ENCODE measurements around the gene NOL8. TPM values are rescaled to one million over a fixed set of nuclear protein-coding genes. Genes with fewer than 3 reads are reported as not detected.

Gene NOL8
- total RNA-seq, 2 donors from 2014 or later: 51.1 to 68.7 TPM

- peak overlapping the region; percentile 50 to 76 for H3K27ac Mint-ChIP-seq
- H3K4me3 Mint-ChIP-seq: peak overlapping the region; percentile 49
- no peaks in the 10 kb centered on the region for H3K27me3 Mint-ChIP-seq
- DNase-seq (ENCODE audit: low spot score): no peak
- no peaks in the 10 kb centered on the region for H3K9me3 Mint-ChIP-seq
- peaks cover 14% of the 10 kb centered on the region for H3K36me3 Mint-ChIP-seq
- peaks cover 27 to 33% of the 10 kb centered on the region in 2 donors for H3K4me1 Mint-ChIP-seq (ENCODE audit: low read depth in 2 of 2)
- ATAC-seq: no peak
Measured at GRCh38 chr9:92297611-92298010, 27.5 kb downstream of the NOL8 start.

GRCh38 chr9:92295827-92296258 is 29.3 kb downstream of the NOL8 start:
- DNase-seq (ENCODE audit: low spot score) (no peak), ATAC-seq (no peak)
- Mint-ChIP-seq H3K27ac (peak overlapping the region; percentile 99 to 100), H3K36me3 (peaks cover 14% of the 10 kb centered on the region), H3K4me3 (no peak overlapping the region), H3K4me1 (ENCODE audit: low read depth in 2 of 2) (peaks cover 42 to 49% of the 10 kb centered on the region in 2 donors), H3K27me3 (no peaks in the 10 kb centered on the region), H3K9me3 (no peaks in the 10 kb centered on the region)

GRCh38 chr9:92295240-92295790 is 29.8 kb downstream of the NOL8 start:
- Mint-ChIP-seq H3K4me3 (peak overlapping the region; percentile 7), H3K36me3 (peaks cover 14% of the 10 kb centered on the region), H3K9me3 (no peaks in the 10 kb centered on the region), H3K27me3 (no peaks in the 10 kb centered on the region), H3K4me1 (ENCODE audit: low read depth in 2 of 2) (peaks cover 43 to 51% of the 10 kb centered on the region in 2 donors), H3K27ac (peak overlapping the region; percentile 99 to 100)
- ATAC-seq: no peak
- DNase-seq (ENCODE audit: low spot score): no peak

GRCh38 chr9:92294297-92294676 is 30.9 kb downstream of the NOL8 start:
- peaks cover 19% of the 10 kb centered on the region for H3K36me3 Mint-ChIP-seq
- peaks cover 49 to 58% of the 10 kb centered on the region in 2 donors for H3K4me1 Mint-ChIP-seq (ENCODE audit: low read depth in 2 of 2)
- peak overlapping the region; percentile 90 for H3K4me3 Mint-ChIP-seq
- H3K27me3 Mint-ChIP-seq: no peaks in the 10 kb centered on the region
- no peak for ATAC-seq
- no peaks in the 10 kb centered on the region for H3K9me3 Mint-ChIP-seq
- DNase-seq (ENCODE audit: low spot score): no peak
- H3K27ac Mint-ChIP-seq: peak overlapping the region; percentile 99 to 100

GRCh38 chr9:92293452-92294296 is 31.5 kb downstream of the NOL8 start, which contains the start of gene IARS1:
IARS1 (minus strand) TSS chr9:92293697; CDS start chr9:92289419, 4,278 bp downstream.
- peak within 1 kb of the TSS; percentile 99 to 100 for H3K27ac Mint-ChIP-seq
- H3K27me3 Mint-ChIP-seq: no peaks in the 10 kb centered on the region
- no peaks in the 10 kb centered on the region for H3K9me3 Mint-ChIP-seq
- H3K4me1 Mint-ChIP-seq (ENCODE audit: low read depth in 2 of 2): peaks cover 49 to 54% of the 10 kb centered on the region in 2 donors
- DNase-seq (ENCODE audit: low spot score) (peak; percentile 98), ATAC-seq (peak; percentile 99 to 100)
- peak within 1 kb of the TSS; percentile 90 for H3K4me3 Mint-ChIP-seq
- peaks cover 15% of the 10 kb centered on the region for H3K36me3 Mint-ChIP-seq

- ATAC-seq (no peak), DNase-seq (ENCODE audit: low spot score) (no peak)
- Mint-ChIP-seq H3K9me3 (no peaks in the 10 kb centered on the region), H3K36me3 (peaks cover 21% of the 10 kb centered on the region), H3K4me1 (ENCODE audit: low read depth in 2 of 2) (peaks cover 49 to 54% of the 10 kb centered on the region in 2 donors), H3K4me3 (peak overlapping the region; percentile 90), H3K27ac (peak overlapping the region; percentile 99 to 100), H3K27me3 (no peaks in the 10 kb centered on the region)
Measured at GRCh38 chr9:92293075-92293354, 32.1 kb downstream of the NOL8 start.

GRCh38 chr9:92292338-92293074 is 32.6 kb downstream of the NOL8 start:
- peaks cover 45 to 54% of the 10 kb centered on the region in 2 donors for H3K4me1 Mint-ChIP-seq (ENCODE audit: low read depth in 2 of 2)
- no peak for ATAC-seq
- peaks cover 21% of the 10 kb centered on the region for H3K36me3 Mint-ChIP-seq
- DNase-seq (ENCODE audit: low spot score): no peak
- H3K4me3 Mint-ChIP-seq: peak overlapping the region; percentile 90
- H3K27ac Mint-ChIP-seq: peak overlapping the region; percentile 99 to 100
- no peaks in the 10 kb centered on the region for H3K9me3 Mint-ChIP-seq
- no peaks in the 10 kb centered on the region for H3K27me3 Mint-ChIP-seq

GRCh38 chr9:92291577-92291976 is 33.6 kb downstream of the NOL8 start:
- peak overlapping the region; percentile 74 to 99 for H3K27ac Mint-ChIP-seq
- H3K36me3 Mint-ChIP-seq: peaks cover 25% of the 10 kb centered on the region
- ATAC-seq: no peak
- H3K4me1 Mint-ChIP-seq (ENCODE audit: low read depth in 2 of 2): peaks cover 48 to 51% of the 10 kb centered on the region in 2 donors
- no peaks in the 10 kb centered on the region for H3K27me3 Mint-ChIP-seq
- peak overlapping the region; percentile 90 for H3K4me3 Mint-ChIP-seq
- H3K9me3 Mint-ChIP-seq: no peaks in the 10 kb centered on the region
- no peak for DNase-seq (ENCODE audit: low spot score)

GRCh38 chr9:92290785-92291429 is 34.2 kb downstream of the NOL8 start:
- Mint-ChIP-seq H3K36me3 (peaks cover 25% of the 10 kb centered on the region), H3K4me1 (ENCODE audit: low read depth in 2 of 2) (peaks cover 48 to 51% of the 10 kb centered on the region in 2 donors), H3K9me3 (no peaks in the 10 kb centered on the region), H3K27ac (peak overlapping the region; percentile 74 to 99), H3K27me3 (no peaks in the 10 kb centered on the region), H3K4me3 (peak overlapping the region; percentile 90)
- ATAC-seq (no peak), DNase-seq (ENCODE audit: low spot score) (no peak)

GRCh38 chr9:92289708-92290390 is 35.3 kb downstream of the NOL8 start:
- H3K4me1 Mint-ChIP-seq (ENCODE audit: low read depth in 2 of 2): peaks cover 41 to 45% of the 10 kb centered on the region in 2 donors
- no peaks in the 10 kb centered on the region for H3K27me3 Mint-ChIP-seq
- ATAC-seq: no peak

GRCh38 chr9:92279302-92279701 is 45.8 kb downstream of the NOL8 start:
- Mint-ChIP-seq H3K27ac (no peak overlapping the region), H3K27me3 (no peaks in the 10 kb centered on the region), H3K9me3 (no peaks in the 10 kb centered on the region), H3K4me3 (no peak overlapping the region), H3K4me1 (ENCODE audit: low read depth in 2 of 2) (peaks cover 16 to 25% of the 10 kb centered on the region in 2 donors), H3K36me3 (peaks cover 41% of the 10 kb centered on the region)
- DNase-seq (ENCODE audit: low spot score) (no peak), ATAC-seq (no peak)

More at GRCh38 chr9:92289708-92290390, 35.3 kb downstream of the NOL8 start:
- no peak for DNase-seq (ENCODE audit: low spot score)
- H3K27ac Mint-ChIP-seq: no peak overlapping the region
- no peak overlapping the region for H3K4me3 Mint-ChIP-seq
- no peaks in the 10 kb centered on the region for H3K9me3 Mint-ChIP-seq
- peaks cover 36% of the 10 kb centered on the region for H3K36me3 Mint-ChIP-seq

- Mint-ChIP-seq H3K4me1 (ENCODE audit: low read depth in 2 of 2) (peaks cover 16 to 25% of the 10 kb centered on the region in 2 donors), H3K9me3 (no peaks in the 10 kb centered on the region), H3K27me3 (no peaks in the 10 kb centered on the region), H3K27ac (no peak overlapping the region), H3K36me3 (peaks cover 47% of the 10 kb centered on the region), H3K4me3 (no peak overlapping the region)
- DNase-seq (ENCODE audit: low spot score) (no peak), ATAC-seq (no peak)
Measured at GRCh38 chr9:92278110-92278509, 47.0 kb downstream of the NOL8 start.
